MM.1S (cell line): Measurements from ENCODE around the gene DENND2A.
A peak's percentile ranks its signal among the peaks of the same experiment; 100 is the strongest.

Experiments used
- DNase-seq: peaks from one replicate; pipeline ENCODE4 v3.0.0-alpha.2; 2015
- H2AFZ ChIP-seq: fragments of 300-600 bp; sonication (generic); 2 replicates; pipeline ENCODE4 v1.6.0; 2016; ENCODE audit warnings: antibody characterized with exemption, low read length
- H3F3A ChIP-seq: fragments of 300-600 bp; sonication (generic); 2 replicates; pipeline ENCODE4 v1.6.1; 2016; ENCODE audit warnings: mild to moderate bottlenecking, antibody characterized with exemption, low read length, moderate library complexity, mixed read lengths; ENCODE audit not compliant: insufficient read depth
- H3K27ac ChIP-seq: fragments of 300-600 bp; sonication (generic); 2 replicates; pipeline ENCODE4 v1.5.1; 2016; ENCODE audit warnings: mild to moderate bottlenecking, low read length
- H3K27me3 ChIP-seq: fragments of 300-600 bp; sonication (generic); replicated peaks from 2 replicates; pipeline ENCODE4 v1.6.0; 2016; ENCODE audit warnings: low read length; ENCODE audit not compliant: insufficient read depth
- H3K36me3 ChIP-seq: fragments of 300-600 bp; sonication (generic); replicated peaks from 2 replicates; pipeline ENCODE4 v1.6.1; 2016; ENCODE audit warnings: mild to moderate bottlenecking, low read length, mixed read lengths; ENCODE audit not compliant: insufficient read depth
- H3K4me1 ChIP-seq: fragments of 300-600 bp; sonication (generic); 2 replicates; pipeline ENCODE4 v1.6.1; 2016; ENCODE audit warnings: low read length, mixed read lengths
- H3K4me2 ChIP-seq: fragments of 300-600 bp; sonication (generic); 2 replicates; pipeline ENCODE4 v1.6.0; 2016; ENCODE audit warnings: low read depth, low read length
- H3K4me3 ChIP-seq: fragments of 300-600 bp; sonication (generic); 2 replicates; pipeline ENCODE4 v1.5.1; 2016; ENCODE audit warnings: low read length, mixed read lengths
- H3K79me2 ChIP-seq: fragments of 300-600 bp; sonication (generic); 2 replicates; pipeline ENCODE4 v1.6.1; 2016; ENCODE audit warnings: mixed run types, low read length, mixed read lengths
- H3K9ac ChIP-seq: fragments of 300-600 bp; sonication (generic); 2 replicates; pipeline ENCODE4 v1.6.1; 2016; ENCODE audit warnings: low read length, mixed read lengths
- H3K9me2 ChIP-seq: fragments of 300-600 bp; sonication (generic); replicated peaks from 2 replicates; pipeline ENCODE4 v1.6.1; 2016; ENCODE audit warnings: mild to moderate bottlenecking, low read length, mixed read lengths; ENCODE audit not compliant: insufficient read depth
- H3K9me3 ChIP-seq: fragments of 300-600 bp; sonication (generic); replicated peaks from 2 replicates; pipeline ENCODE4 v1.6.1; 2016; ENCODE audit warnings: mild to moderate bottlenecking, low read length, mixed read lengths; ENCODE audit not compliant: insufficient read depth
- H4K20me1 ChIP-seq: fragments of 300-600 bp; sonication (generic); 2 replicates; pipeline ENCODE4 v1.6.1; 2016; ENCODE audit warnings: mild to moderate bottlenecking, low read length, moderate library complexity, mixed read lengths; ENCODE audit not compliant: insufficient read depth
- EZH2 ChIP-seq: fragments of 300-600 bp; sonication (generic); optimal IDR thresholded peaks from 2 replicates; pipeline ENCODE3; 2017; ENCODE audit warnings: low read depth, mild to moderate bottlenecking, antibody characterized with exemption, low read length, mixed read lengths
- EZH2phosphoT487 ChIP-seq: fragments of 300-600 bp; sonication (generic); IDR thresholded peaks from 2 replicates; pipeline ENCODE4 v1.6.1; 2018; ENCODE audit warnings: antibody characterized with exemption, low read length
- TF ChIP-seq, protein P1 (sequence below): fragments of 300-600 bp; sonication (generic); IDR thresholded peaks from 2 replicates; pipeline ENCODE4 v1.5.1; 2016; ENCODE audit warnings: antibody characterized with exemption, low read length, mixed read lengths

DENND2A gene

DNA sequence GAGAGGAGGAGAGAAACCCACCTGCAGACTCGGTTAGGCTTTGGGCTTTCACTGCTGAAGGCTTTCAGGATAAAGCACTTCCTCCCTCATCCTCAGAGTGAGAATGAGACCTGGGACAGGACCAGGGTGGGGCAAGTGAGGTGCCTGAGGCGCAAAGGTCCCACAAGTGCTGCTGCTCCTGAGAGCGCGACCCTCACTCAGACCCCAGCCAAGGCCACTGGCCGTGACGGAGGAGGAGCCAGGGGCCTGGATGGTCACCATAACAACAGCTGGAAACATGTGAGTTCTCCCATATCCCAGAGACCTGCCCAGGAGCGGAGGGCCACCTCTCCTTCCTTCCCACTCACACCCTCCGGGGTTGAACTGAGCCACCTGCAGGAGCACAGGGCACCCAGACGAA, 114.4 kb downstream of the DENND2A start:
- H3K4me2 ChIP-seq: no peak overlapping the region
- no peaks in the 10 kb centered on the region for H3K4me1 ChIP-seq
- H3K27ac ChIP-seq: no peak overlapping the region
- no peak for TF ChIP-seq EZH2phosphoT487
- TF ChIP-seq, protein P1, sequence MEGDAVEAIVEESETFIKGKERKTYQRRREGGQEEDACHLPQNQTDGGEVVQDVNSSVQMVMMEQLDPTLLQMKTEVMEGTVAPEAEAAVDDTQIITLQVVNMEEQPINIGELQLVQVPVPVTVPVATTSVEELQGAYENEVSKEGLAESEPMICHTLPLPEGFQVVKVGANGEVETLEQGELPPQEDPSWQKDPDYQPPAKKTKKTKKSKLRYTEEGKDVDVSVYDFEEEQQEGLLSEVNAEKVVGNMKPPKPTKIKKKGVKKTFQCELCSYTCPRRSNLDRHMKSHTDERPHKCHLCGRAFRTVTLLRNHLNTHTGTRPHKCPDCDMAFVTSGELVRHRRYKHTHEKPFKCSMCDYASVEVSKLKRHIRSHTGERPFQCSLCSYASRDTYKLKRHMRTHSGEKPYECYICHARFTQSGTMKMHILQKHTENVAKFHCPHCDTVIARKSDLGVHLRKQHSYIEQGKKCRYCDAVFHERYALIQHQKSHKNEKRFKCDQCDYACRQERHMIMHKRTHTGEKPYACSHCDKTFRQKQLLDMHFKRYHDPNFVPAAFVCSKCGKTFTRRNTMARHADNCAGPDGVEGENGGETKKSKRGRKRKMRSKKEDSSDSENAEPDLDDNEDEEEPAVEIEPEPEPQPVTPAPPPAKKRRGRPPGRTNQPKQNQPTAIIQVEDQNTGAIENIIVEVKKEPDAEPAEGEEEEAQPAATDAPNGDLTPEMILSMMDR: no peak
- H3K9me2 ChIP-seq: no peaks in the 10 kb centered on the region
- H3K4me3 ChIP-seq: no peak overlapping the region
- no peak overlapping the region for H3K9ac ChIP-seq
- DNase-seq: no peak
- peaks cover 8% of the 10 kb centered on the region; the same call in 1 of the 2 replicates for H3K27me3 ChIP-seq
- H3K36me3 ChIP-seq: no peaks in the 10 kb centered on the region
- no peaks in the 10 kb centered on the region for H4K20me1 ChIP-seq
- no peaks in the 10 kb centered on the region for H3F3A ChIP-seq
- no peak overlapping the region for H2AFZ ChIP-seq
- no peaks in the 10 kb centered on the region for H3K79me2 ChIP-seq
- H3K9me3 ChIP-seq: no peaks in the 10 kb centered on the region

DNA sequence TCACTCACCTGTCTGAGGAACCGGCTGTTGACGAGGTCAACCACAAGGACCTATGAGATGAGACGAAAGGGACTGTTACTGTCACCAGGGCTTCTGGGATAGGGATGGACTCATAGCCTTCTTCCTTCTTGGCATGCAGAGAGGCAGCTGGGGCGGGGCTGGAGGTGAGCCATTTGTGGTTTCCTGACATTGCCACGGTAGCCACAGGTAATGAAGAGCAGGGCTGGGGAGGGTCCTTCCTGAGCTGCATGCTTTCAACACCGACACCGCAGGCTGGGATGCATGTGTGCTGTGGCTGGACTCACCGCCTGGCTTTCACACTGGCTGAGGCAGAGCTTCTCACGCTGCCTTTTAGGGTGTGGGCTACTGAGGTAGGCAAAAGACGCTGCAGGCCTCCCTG, 114.9 kb downstream of the DENND2A start:
- no peaks in the 10 kb centered on the region for H3K79me2 ChIP-seq
- no peaks in the 10 kb centered on the region for H3K36me3 ChIP-seq
- no peak overlapping the region for H3K4me3 ChIP-seq
- peak; percentile 39 for DNase-seq
- H4K20me1 ChIP-seq: no peaks in the 10 kb centered on the region
- no peaks in the 10 kb centered on the region for H3K9me3 ChIP-seq
- H3F3A ChIP-seq: no peaks in the 10 kb centered on the region
- H3K27ac ChIP-seq: no peak overlapping the region
- H3K9ac ChIP-seq: no peak overlapping the region
- H2AFZ ChIP-seq: no peak overlapping the region
- H3K4me2 ChIP-seq: no peak overlapping the region
- H3K27me3 ChIP-seq: peaks cover 8% of the 10 kb centered on the region; the same call in 1 of the 2 replicates
- no peaks in the 10 kb centered on the region for H3K9me2 ChIP-seq
- no peaks in the 10 kb centered on the region for H3K4me1 ChIP-seq
- TF ChIP-seq, protein P1: no peak
- TF ChIP-seq EZH2: no peak
- no peak for TF ChIP-seq EZH2phosphoT487

DNA sequence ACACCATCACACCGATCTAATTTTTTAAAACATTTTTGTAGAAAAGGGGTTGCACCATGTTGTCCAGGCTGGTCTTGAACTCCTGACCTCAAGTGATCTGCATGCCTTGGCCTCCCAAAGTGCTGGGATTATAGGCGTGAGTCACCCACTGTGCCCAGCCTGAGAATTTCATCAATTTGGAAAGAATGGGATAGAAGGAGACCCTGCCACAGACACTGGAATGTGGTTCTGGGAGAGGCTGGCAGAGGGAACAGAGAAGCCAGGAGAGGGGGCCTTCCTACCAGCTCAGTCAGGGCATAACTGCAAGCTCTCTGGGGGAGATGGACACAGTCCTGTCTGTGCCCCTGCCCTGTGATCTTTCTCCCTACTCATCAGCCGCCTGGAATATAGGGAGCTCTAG, 119.2 kb downstream of the DENND2A start:
- Histone ChIP-seq H3K4me1 (no peaks in the 10 kb centered on the region), H3K4me2 (no peak overlapping the region), H3F3A (no peaks in the 10 kb centered on the region), H3K9me2 (no peaks in the 10 kb centered on the region), H3K9me3 (no peaks in the 10 kb centered on the region), H3K27me3 (peaks cover 16% of the 10 kb centered on the region), H3K27ac (no peak overlapping the region), H2AFZ (no peak overlapping the region), H4K20me1 (no peaks in the 10 kb centered on the region), H3K4me3 (no peak overlapping the region), H3K36me3 (no peaks in the 10 kb centered on the region), H3K79me2 (no peaks in the 10 kb centered on the region), H3K9ac (no peak overlapping the region)
- no peak for DNase-seq
- TF ChIP-seq EZH2phosphoT487 (no peak), EZH2 (no peak)
- TF ChIP-seq, protein P1: no peak
